GM12892 (cell line): ENCODE results near the gene C12orf75.
A peak's percentile ranks its signal among the peaks of the same experiment; 100 is the strongest.

Source experiments
- DNase-seq: peaks from one replicate; pipeline ENCODE4 v3.0.0; 2011; ENCODE audit not compliant: insufficient read length
- FAIRE-seq: peaks from 2 replicates; lab custom pipeline; 2011; peaks lifted over from hg19 to GRCh38; lab: Jason Lieb, UNC
- POLR2A ChIP-seq: IDR thresholded peaks from 2 replicates; pipeline ENCODE4 v1.6.1; 2011; ENCODE audit warnings: low read depth, low read length, control low read depth
- POLR2AphosphoS5 ChIP-seq: IDR thresholded peaks from 2 replicates; pipeline ENCODE4 v1.6.1; 2011; ENCODE audit warnings: low read depth, low read length, control low read depth
- TAF1 ChIP-seq: IDR thresholded peaks from 2 replicates; pipeline ENCODE4 v1.6.1; 2011; ENCODE audit warnings: low read depth, mild to moderate bottlenecking, control low read depth, low read length, borderline replicate concordance

The C12orf75 gene

GRCh38 chr12:105347499-105347898 lies 17.0 kb downstream of the C12orf75 start:
- no peak for DNase-seq
- no peak for FAIRE-seq
- TF ChIP-seq POLR2A (no peak), POLR2AphosphoS5 (no peak), TAF1 (no peak)

GRCh38 chr12:105348142-105348541 lies 17.7 kb downstream of the C12orf75 start:
- DNase-seq, result no peak
- no peak for FAIRE-seq
- TF ChIP-seq POLR2A (no peak), POLR2AphosphoS5 (no peak), TAF1 (no peak)

GRCh38 chr12:105348561-105348960 lies 18.1 kb downstream of the C12orf75 start:
- TF ChIP-seq TAF1 (no peak), POLR2AphosphoS5 (no peak), POLR2A (no peak)
- FAIRE-seq (no peak), DNase-seq (no peak)

- no peak for TF ChIP-seq TAF1
- no peak for TF ChIP-seq POLR2A
- no peak for TF ChIP-seq POLR2AphosphoS5
- DNase-seq (no peak), FAIRE-seq (no peak)
These were observed 18.6 kb downstream of the C12orf75 start for GRCh38 chr12:105349138-105349537.

GRCh38 chr12:105351523-105351922 lies 21.0 kb downstream of the C12orf75 start:
- FAIRE-seq, result peak; percentile 77
- TF ChIP-seq POLR2A, result no peak

GRCh38 chr12:105352052-105352451 lies 21.6 kb downstream of the C12orf75 start:
- DNase-seq, result no peak
- no peak for TF ChIP-seq POLR2AphosphoS5
- TF ChIP-seq TAF1, result no peak
- TF ChIP-seq POLR2A, result no peak
- peak; percentile 88 for FAIRE-seq

More at GRCh38 chr12:105351523-105351922, 21.0 kb downstream of the C12orf75 start:
- DNase-seq, result no peak

- DNase-seq (no peak), FAIRE-seq (no peak)
- TF ChIP-seq TAF1 (no peak), POLR2A (no peak)
These were observed 22.6 kb downstream of the C12orf75 start for GRCh38 chr12:105352940-105353635.

- DNase-seq, result no peak
- TF ChIP-seq POLR2AphosphoS5 (no peak), TAF1 (no peak), POLR2A (no peak)
- no peak for FAIRE-seq
These were observed 25.3 kb downstream of the C12orf75 start for GRCh38 chr12:105355752-105356151.

- DNase-seq (no peak), FAIRE-seq (peak; percentile 14)
- TF ChIP-seq POLR2A (0 out of 2 replicates have a peak, but pooled peaks have one; percentile 23), TAF1 (no peak)
These were observed 26.7 kb downstream of the C12orf75 start for GRCh38 chr12:105357162-105357691.

- FAIRE-seq (peak; percentile 73), DNase-seq (no peak)
- TF ChIP-seq POLR2A, result no peak; the same call in 1 of the 2 replicates
- TF ChIP-seq TAF1, result no peak
- TF ChIP-seq POLR2AphosphoS5, result no peak
These were observed 28.3 kb downstream of the C12orf75 start for GRCh38 chr12:105358789-105359188.

GRCh38 chr12:105359856-105360255 lies 29.4 kb downstream of the C12orf75 start:
- TF ChIP-seq POLR2AphosphoS5, result no peak
- no peak for TF ChIP-seq POLR2A
- TF ChIP-seq TAF1, result no peak
- FAIRE-seq (no peak), DNase-seq (no peak)

- no peak for TF ChIP-seq POLR2AphosphoS5
- no peak for TF ChIP-seq POLR2A
- TF ChIP-seq TAF1, result no peak
These were observed 33.4 kb downstream of the C12orf75 start for GRCh38 chr12:105363890-105364289.

More at GRCh38 chr12:105363890-105364289, 33.4 kb downstream of the C12orf75 start:
- FAIRE-seq, result no peak
- DNase-seq, result no peak
